Nucleus accumbens (tissue), 56 donors: ENCODE data around the gene ITPRIPL2.

Source experiments
- DNase-seq, 56 donors: peaks; one replicate each; lab custom pipeline; 2025; lab: John Stamatoyannopoulos, UW

Gene ITPRIPL2

GRCh38 chr16:19170043-19170655, 56.4 kb downstream of the ITPRIPL2 start:
- DNase-seq, result peak in 26 of 56 donors; percentile 1 to 63 (median 7)
